ENCODE measurements around the gene AFAP1L2. TPM values are rescaled to one million over a fixed set of nuclear protein-coding genes. Genes with fewer than 3 reads are reported as not detected.

The AFAP1L2 gene
- total and polyA plus RNA-seq, 12 donors: 2.9 to 5.0 (median 4.3) TPM

DNA sequence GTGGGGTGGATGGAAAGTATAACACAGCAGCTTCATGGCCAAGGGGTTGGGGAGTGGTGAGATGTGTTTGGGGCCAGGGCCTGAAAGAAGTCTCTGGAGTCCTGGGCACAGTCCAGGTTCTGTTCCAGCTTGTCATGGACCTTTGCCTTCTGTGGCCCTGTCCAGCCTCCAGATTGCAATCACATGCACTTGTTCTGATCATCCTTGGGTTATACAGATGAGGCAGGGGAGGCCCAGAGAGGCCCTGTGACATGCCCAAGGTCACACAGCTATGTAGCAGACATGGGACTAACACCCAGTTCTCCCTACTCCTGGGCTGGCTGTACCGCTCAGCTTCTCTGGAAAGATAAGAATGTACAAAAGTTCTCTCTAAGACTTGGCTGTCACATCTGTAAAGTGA lies 153.6 kb downstream of the AFAP1L2 start:
- no peaks in the 10 kb centered on the region for H3K27me3 ChIP-seq
- H3K9me3 ChIP-seq: no peaks in the 10 kb centered on the region
- DNase-seq: no peak
- no peak for ATAC-seq
- TF ChIP-seq, protein P1, sequence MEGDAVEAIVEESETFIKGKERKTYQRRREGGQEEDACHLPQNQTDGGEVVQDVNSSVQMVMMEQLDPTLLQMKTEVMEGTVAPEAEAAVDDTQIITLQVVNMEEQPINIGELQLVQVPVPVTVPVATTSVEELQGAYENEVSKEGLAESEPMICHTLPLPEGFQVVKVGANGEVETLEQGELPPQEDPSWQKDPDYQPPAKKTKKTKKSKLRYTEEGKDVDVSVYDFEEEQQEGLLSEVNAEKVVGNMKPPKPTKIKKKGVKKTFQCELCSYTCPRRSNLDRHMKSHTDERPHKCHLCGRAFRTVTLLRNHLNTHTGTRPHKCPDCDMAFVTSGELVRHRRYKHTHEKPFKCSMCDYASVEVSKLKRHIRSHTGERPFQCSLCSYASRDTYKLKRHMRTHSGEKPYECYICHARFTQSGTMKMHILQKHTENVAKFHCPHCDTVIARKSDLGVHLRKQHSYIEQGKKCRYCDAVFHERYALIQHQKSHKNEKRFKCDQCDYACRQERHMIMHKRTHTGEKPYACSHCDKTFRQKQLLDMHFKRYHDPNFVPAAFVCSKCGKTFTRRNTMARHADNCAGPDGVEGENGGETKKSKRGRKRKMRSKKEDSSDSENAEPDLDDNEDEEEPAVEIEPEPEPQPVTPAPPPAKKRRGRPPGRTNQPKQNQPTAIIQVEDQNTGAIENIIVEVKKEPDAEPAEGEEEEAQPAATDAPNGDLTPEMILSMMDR (IDR thresholded peaks at IDR 0.05): no peak
- no peaks in the 10 kb centered on the region for H3K36me3 ChIP-seq
- H3K4me1 ChIP-seq: peaks cover 0 to 6% (median 0%) of the 10 kb centered on the region in 9 donors
- H3K27ac ChIP-seq: no peak overlapping the region
- H3K4me3 ChIP-seq: no peak overlapping the region
- intact Hi-C loops (cut with DNase I): no loop called here
- 85 to 87% methylated on average over 1 of the region's 1 CpG for WGBS, 2 donors

DNA sequence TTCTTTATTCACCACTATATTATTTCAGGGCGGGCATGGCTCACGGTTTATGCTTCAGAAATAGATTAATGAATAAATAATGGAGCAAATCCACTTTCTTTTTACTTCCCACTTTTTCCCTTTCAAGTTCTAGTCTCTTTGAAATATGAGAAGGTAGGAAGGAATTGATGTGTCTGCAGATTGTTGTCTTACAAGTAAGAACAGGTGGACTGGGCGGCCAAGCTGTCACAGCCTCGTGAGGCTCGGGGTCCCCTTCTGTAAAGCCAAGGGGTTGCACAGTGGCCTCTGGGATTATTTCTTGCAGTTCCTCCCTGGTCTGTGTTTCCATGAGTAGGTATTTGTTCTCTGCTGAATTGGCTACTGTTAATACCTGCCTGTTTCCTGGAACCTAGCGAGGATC lies 154.1 kb downstream of the AFAP1L2 start:
- Histone ChIP-seq H3K27ac (no peak overlapping the region), H3K4me3 (no peak overlapping the region), H3K4me1 (peaks cover 0 to 6% (median 0%) of the 10 kb centered on the region in 9 donors), H3K9me3 (no peaks in the 10 kb centered on the region), H3K27me3 (no peaks in the 10 kb centered on the region), H3K36me3 (no peaks in the 10 kb centered on the region)
- 87% methylated on average over 6 of the region's 6 CpGs for WGBS, 2 donors
- ATAC-seq: no peak
- intact Hi-C loops (cut with DNase I): no loop called here
- TF ChIP-seq, protein P1 (IDR thresholded peaks at IDR 0.05): no peak
- no peak for DNase-seq

DNA sequence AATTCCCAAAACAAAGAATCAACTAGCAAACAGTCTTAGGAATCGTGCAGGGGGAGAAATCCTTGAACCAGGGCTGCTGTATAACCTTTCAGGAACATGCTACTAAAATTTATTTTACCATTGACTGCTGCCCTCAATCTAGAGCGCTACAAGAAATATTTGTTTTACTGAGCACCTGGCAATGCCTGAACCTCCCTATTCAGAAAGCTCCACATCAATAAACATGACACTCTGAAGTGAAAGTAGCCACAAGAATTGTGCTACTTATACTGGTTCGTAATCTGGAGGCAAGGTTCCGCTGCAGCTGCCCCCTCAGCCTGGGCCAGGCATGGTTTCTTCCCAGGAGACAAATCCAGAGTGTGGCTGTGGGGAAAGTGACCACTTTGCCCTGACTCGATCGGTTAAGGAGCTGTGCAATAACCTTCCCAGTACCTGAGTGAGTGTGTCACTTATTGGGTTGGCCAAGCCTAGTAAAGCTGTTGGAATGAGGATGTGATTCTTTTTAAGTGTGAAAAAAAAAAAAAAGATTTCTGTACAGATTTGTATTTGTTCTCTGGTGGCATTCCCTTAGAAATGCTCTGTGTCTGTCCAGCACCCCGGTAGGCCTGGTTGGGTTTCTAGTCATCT lies 157.5 kb downstream of the AFAP1L2 start:
- TF ChIP-seq, protein P1 (IDR thresholded peaks at IDR 0.05): no peak
- 78 to 80% methylated on average over 7 of the region's 7 CpGs for WGBS, 2 donors
- DNase-seq (no peak), ATAC-seq (no peak)
- H3K4me3 ChIP-seq: no peak overlapping the region
- H3K27ac ChIP-seq: no peak overlapping the region
- no peaks in the 10 kb centered on the region for H3K9me3 ChIP-seq
- H3K36me3 ChIP-seq: no peaks in the 10 kb centered on the region
- intact Hi-C loops (cut with DNase I): no loop called here
- peaks cover 0 to 31% (median 13%) of the 10 kb centered on the region in 7 donors for H3K27me3 ChIP-seq
- no peaks in the 10 kb centered on the region for H3K4me1 ChIP-seq

DNA sequence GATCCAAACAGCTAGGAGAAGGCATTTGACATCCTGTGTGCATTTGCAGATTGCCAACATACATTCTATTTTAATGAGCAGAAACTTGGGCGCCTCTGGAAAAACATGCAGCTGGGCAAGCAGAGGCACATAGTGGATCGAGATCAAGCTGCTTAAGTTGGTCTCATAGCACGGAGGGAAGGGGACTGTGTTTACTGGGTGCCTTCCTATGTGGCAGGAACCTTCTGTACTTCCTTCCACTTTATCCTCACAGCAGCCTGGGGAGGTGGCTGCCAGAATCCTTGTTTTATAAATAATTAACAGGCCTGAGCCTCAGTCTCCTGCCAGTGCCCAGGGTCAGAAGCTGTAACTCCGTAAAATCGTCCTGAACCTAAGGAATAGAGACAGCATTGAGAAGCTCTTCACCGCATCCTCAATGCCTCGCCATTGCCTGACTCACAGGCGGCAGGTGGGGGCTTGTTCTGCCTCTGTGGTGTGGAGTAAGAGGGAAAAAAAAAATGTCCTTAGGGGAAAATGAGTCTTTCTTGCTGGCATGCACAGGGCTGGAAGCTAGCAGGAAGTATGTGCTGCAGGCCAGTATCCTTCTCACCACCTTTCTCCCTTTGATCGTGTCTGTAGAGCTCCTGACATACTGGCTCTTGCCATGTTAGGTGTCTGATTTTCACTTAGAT lies 159.0 kb downstream of the AFAP1L2 start:
- Histone ChIP-seq H3K27me3 (peaks cover 0 to 46% (median 25%) of the 10 kb centered on the region in 7 donors), H3K27ac (no peak overlapping the region), H3K4me1 (no peaks in the 10 kb centered on the region), H3K4me3 (no peak overlapping the region), H3K36me3 (no peaks in the 10 kb centered on the region), H3K9me3 (no peaks in the 10 kb centered on the region)
- no peak for ATAC-seq
- DNase-seq: no peak
- TF ChIP-seq, protein P1 (IDR thresholded peaks at IDR 0.05): no peak
- intact Hi-C loops (cut with DNase I): no loop called here
- WGBS, 2 donors: 76 to 77% methylated on average over 9 of the region's 9 CpGs

Other genes with a start within 250 kb of the AFAP1L2 start
- gene CCDC186, start 230.3 kb downstream of the AFAP1L2 start, total RNA-seq: 10 to 100 TPM; 14.4 to 28.9 (median 20.5) TPM
- gene CCDC186, start 230.3 kb downstream of the AFAP1L2 start, polyA plus RNA-seq: 1 to 10 TPM; 3.4 to 7.2 TPM
- gene TDRD1, start 225.1 kb downstream of the AFAP1L2 start, total RNA-seq: 1 to 10 TPM; 1.9 to 7.0 (median 4.3) TPM
- under 1 TPM; 0.03 to 0.22 TPM for gene TDRD1, start 225.1 kb downstream of the AFAP1L2 start, polyA plus RNA-seq
- gene VWA2, start 165.2 kb downstream of the AFAP1L2 start, total RNA-seq: under 1 TPM in 1 of 10 donors, not detected in 9; 0.09 TPM
- gene VWA2, start 165.2 kb downstream of the AFAP1L2 start, polyA plus RNA-seq: under 1 TPM in 1 of 2 donors, not detected in 1; 0.01 TPM

Data from heart right ventricle (tissue), 16 donors.